PC-3 (cell line): ENCODE data around the gene PRKAR1B.

Source experiments
- EZH2phosphoT487 ChIP-seq: fragments of 300-600 bp; sonication (generic); IDR thresholded peaks from 2 replicates; pipeline ENCODE4 v1.6.1; 2018; ENCODE audit warnings: mild to moderate bottlenecking, antibody characterized with exemption, low read length, borderline replicate concordance
- TF ChIP-seq, protein P1 (sequence below): fragments of 300-600 bp; sonication (generic); conservative IDR thresholded peaks from 2 replicates; pipeline ENCODE4 v1.5.1; 2017; ENCODE audit warnings: antibody characterized with exemption, low read depth, mild to moderate bottlenecking, low read length

DNA sequence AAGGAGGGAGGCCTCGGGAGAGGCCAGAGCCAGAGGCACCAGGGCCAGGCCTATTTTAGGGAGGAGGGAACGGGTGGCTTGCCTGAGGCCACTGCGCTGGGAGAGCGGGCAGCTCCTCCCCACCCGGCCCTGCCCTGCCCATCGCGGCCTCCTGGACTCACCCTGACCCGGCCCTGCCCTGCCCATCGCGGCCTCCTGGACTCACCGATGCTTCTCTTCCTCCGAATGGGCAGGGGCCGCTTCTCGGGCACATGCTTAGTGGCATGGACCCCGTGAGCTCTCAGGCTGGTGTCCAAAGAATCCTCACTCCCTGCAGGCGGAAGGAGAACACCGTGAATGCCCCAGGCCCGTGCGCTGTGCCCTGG lies 215.0 kb downstream of the PRKAR1B start:
- TF ChIP-seq, protein P1, sequence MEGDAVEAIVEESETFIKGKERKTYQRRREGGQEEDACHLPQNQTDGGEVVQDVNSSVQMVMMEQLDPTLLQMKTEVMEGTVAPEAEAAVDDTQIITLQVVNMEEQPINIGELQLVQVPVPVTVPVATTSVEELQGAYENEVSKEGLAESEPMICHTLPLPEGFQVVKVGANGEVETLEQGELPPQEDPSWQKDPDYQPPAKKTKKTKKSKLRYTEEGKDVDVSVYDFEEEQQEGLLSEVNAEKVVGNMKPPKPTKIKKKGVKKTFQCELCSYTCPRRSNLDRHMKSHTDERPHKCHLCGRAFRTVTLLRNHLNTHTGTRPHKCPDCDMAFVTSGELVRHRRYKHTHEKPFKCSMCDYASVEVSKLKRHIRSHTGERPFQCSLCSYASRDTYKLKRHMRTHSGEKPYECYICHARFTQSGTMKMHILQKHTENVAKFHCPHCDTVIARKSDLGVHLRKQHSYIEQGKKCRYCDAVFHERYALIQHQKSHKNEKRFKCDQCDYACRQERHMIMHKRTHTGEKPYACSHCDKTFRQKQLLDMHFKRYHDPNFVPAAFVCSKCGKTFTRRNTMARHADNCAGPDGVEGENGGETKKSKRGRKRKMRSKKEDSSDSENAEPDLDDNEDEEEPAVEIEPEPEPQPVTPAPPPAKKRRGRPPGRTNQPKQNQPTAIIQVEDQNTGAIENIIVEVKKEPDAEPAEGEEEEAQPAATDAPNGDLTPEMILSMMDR, result no peak
- no peak for TF ChIP-seq EZH2phosphoT487
